GM19468 (cell line): ENCODE measurements around the gene WFIKKN1.

Experiments used
- ATAC-seq: cut with Tn5 transposase; IDR thresholded peaks from one replicate; pipeline ENCODE4 v1.9.1; 2021; ENCODE audit warnings: mild to moderate bottlenecking, moderate library complexity, moderate number of reproducible peaks; ENCODE audit not compliant: unreplicated experiment; ENCODE audit errors: extremely low read depth

The WFIKKN1 gene

GRCh38 chr16:670485-671352 lies 39.9 kb downstream of the WFIKKN1 start:
- no peak for ATAC-seq

DNA sequence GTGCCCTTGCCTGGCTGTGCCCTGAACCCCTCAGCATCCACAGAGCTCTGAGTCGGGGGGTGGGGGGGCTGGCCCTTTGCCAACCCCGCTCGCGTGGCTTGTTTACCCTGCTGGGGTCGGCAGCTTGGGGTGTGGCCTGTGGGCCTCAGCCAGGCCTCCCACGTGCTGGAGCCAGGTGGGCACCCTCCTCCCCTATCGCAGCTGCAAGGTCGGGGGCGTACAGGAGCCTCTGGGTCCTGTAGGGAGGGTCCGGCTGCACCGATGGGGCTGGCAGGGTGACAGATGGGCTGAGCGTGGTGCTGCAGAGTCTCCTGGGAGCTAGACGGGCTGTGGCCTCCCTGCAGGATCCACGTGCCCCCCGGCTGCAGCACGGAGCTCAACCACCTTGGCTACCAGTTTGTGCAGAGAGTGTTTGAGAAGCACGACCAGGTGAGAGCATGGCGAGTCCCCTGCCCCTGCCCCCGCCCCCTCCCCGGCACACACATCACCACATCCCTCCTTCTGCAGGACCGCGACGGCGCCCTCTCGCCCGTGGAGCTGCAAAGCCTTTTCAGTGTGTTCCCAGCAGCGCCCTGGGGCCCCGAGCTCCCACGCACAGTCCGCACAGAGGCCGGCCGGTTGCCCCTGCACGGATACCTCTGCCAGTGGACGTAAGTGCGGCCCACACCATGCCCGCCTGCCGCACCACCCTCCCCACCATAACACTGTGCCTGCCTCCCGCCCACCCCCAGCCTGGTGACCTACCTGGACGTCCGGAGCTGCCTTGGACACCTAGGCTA lies 40.8 kb downstream of the WFIKKN1 start:
- ATAC-seq, result no peak

GRCh38 chr16:672371-672770 lies 41.6 kb downstream of the WFIKKN1 start:
- no peak for ATAC-seq

DNA sequence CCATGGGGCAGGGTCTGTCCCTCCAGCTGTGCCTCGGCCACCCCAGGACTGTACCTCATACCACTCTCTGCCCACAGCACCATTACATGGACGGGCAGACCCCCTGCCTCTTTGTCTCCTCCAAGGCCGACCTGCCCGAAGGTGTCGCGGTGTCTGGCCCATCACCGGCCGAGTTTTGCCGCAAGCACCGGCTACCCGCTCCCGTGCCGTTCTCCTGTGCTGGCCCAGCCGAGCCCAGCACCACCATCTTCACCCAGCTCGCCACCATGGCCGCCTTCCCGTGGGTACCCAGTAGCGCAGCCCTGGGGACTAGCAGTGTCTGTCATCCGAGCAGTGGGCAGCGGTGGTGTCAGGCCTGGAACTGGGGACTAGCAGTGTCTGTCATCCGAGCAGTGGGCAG lies 42.1 kb downstream of the WFIKKN1 start:
- ATAC-seq, result no peak

- ATAC-seq, result no peak
Observed at GRCh38 chr16:673399-673991, 42.7 kb downstream of the WFIKKN1 start.

GRCh38 chr16:674214-674881 lies 43.6 kb downstream of the WFIKKN1 start:
- ATAC-seq, result no peak

DNA sequence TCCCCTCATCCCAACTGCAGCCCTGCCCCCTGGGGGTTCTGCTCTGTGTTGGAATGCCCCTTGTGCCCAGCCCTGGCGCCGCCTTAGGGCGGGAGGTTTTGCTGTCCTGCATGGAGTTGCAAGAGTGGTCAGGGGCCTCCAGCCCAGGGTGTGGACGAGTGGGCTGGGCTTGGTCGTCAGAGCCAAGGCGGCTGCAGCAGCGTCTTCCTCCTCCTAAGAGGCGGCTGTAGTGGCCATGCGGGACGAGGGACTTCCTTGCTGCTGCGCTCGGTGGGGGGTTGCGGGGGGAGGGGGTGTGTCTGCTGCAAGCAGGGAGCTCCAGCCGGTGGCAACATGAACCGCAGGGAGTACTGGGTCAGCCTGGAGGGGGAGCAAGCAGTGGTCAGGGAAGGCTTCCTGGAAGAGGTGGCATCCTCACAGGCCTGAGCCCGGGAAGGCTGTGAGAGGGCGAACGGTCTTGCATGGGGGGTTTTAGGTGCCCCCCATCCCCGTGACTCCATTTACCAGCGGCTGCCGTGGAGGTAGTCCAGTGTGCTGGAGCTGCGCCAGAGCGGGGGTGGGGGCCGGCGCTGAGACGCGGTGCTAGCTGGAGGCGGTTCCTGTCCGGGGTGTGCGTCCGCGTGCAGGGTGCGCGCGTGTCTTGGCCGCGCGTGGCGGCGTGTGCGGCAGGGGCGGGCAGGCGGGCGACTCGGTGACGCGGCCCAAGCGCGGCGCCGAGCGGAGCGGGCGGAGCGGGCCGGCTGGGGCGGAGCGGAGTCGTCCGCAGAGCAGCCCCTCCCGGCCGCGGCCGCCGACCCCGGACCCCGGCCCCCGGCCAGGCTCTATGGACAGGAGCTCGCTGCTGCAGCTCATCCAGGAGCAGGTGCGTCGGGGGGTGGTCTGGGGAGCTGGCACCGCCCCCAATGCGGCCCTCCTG lies 44.4 kb downstream of the WFIKKN1 start, which contains the start of gene RHBDL1:
Gene RHBDL1 (plus strand): TSS at position 704 of the 916 bp plus-strand sequence. CDS start 120 bp downstream, at position 824.
- ATAC-seq, result no peak

DNA sequence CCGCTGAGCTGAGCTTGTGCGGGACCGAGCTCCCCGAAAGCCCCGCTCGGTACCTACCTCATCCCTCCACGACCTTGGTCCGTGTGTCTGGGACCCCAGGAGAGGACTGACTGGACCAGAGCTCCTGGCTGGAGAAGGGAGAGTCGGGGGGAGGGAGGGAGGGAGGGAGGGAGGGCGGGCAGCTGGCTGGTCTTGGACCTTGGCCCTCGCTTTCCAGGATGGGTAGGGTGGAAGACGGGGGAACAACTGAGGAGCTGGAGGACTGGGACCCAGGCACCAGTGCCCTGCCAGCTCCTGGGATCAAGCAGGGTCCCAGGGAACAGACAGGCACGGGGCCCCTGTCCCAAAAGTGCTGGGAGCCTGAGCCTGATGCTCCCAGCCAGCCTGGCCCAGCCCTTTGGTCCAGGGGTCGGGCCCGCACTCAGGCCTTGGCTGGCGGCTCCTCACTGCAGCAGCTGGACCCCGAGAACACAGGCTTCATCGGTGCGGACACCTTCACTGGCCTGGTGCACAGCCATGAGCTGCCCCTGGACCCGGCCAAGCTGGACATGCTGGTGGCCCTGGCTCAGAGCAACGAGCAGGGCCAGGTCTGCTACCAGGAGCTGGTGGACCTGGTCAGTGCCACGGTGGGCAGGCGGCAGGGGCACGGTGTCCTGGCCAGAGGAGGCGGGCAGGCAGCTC lies 45.2 kb downstream of the WFIKKN1 start:
- no peak for ATAC-seq

DNA sequence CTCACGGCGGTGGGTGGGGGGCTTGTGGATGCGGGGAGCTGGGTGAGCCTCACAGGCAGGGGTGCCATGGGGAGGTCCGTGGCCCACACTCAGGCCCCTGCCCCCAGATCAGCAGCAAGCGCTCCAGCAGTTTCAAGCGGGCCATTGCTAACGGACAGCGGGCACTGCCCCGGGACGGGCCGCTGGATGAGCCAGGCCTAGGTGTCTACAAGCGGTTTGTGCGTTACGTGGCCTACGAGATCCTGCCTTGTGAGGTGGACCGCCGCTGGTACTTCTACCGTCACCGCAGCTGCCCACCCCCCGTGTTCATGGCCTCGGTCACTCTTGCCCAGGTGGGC lies 45.7 kb downstream of the WFIKKN1 start:
- no peak for ATAC-seq

GRCh38 chr16:676913-677312 lies 46.1 kb downstream of the WFIKKN1 start:
- ATAC-seq, result no peak

DNA sequence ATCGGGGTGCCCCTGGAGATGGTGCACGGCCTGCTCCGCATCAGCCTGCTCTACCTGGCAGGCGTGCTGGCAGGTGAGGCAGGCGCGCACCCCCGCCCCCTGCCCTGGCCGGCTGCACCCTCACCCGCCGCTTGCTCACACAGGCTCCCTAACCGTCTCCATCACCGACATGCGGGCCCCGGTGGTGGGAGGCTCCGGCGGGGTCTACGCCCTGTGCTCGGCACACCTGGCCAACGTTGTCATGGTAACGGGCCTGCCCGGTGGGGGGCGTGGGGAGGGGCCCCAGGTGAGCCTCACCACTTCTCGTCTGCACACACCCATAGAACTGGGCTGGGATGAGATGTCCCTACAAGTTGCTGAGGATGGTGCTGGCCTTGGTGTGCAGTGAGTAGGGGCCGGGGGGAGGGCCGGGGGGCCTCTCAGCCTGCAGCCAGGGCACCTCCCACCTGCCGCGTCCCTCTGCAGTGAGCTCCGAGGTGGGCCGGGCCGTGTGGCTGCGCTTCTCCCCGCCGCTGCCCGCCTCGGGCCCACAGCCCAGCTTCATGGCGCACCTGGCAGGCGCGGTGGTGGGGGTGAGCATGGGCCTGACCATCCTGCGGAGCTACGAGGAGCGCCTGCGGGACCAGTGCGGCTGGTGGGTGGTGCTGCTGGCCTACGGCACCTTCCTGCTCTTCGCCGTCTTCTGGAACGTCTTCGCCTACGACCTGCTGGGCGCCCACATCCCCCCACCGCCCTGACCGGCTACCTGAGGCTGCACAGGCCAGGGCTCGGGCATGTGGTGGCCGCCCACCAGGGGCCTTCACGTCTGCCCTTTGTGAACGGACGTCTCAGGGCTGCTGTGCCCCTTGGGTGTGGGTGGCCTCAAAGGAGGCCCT lies 46.8 kb downstream of the WFIKKN1 start:
- ATAC-seq, result no peak

DNA sequence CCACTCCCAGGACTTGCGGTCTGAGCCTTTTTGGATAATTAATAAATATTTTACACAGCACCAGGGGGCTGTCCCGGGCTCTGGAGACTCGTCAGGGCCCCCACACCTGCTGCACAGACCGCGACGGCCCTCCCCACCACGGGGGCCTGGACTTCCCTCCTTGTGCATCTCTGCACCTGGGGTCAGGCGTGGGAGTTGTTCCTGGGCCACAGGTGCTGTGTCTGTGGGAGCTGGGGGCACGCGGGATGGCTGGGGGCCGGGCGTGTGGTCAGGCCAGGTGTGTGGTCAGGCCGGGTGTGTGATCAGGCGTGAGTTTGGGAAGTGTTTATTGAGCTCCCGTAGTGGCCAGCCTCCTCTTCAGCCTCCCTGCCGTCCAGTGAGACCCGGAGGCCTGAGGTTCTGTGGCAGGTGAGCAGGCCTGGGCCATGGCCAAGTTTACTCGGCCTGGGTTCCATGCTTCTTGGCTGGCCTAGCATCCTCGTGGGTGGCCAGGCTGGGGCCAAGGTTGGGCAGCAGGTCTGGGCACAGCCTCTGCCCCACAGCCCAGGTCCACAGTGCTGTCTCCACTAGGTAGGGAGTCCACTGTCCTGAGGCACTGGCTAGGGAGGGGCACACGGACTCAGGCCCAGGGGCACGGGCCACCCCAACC lies 47.5 kb downstream of the WFIKKN1 start:
- no peak for ATAC-seq

DNA sequence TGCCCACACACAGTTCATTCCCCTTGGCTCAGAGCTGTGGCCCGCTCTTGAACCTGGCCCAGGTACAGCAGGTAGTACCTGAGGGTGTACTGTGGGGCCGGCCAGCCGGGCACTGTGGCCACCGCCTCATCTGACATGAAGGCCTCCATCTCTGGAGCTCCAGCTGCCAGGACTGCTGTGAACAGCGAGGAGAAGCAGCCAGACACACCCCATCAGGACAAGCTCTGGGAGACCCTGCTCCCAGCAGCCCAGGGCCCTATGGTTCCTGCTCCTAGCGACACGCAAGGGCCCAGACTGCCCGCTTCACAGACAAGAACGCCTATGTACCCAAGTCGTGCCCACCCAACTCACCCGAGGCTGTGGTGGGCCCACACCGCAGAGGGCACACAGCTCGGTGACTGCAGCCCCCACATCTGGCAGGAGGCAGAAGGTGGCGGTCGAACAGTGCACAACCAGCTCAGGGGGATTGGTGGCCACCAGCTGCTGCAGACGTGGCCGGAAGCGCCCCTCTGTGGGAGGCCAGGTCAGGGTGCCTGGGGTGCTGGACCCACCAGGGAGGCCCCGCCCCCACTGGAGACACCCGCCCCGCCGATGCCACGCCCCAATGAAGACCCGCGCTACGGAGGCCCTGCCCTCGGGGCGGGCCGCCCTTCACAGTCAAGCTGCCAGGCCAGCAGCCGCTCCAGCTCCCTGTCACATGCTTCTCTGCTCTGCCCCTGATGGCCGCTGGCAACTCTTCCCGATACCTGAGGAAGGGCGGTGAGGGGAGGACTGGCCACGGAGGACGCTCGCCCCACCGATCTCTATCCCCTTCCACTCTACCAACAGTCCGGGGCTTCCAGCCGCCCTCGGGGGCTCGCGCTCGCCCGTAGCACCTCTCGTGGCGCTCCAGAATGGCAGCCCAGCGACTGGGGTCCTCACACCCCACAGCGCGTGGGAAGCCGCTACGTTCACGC lies 48.4 kb downstream of the WFIKKN1 start:
- ATAC-seq, result no peak

DNA sequence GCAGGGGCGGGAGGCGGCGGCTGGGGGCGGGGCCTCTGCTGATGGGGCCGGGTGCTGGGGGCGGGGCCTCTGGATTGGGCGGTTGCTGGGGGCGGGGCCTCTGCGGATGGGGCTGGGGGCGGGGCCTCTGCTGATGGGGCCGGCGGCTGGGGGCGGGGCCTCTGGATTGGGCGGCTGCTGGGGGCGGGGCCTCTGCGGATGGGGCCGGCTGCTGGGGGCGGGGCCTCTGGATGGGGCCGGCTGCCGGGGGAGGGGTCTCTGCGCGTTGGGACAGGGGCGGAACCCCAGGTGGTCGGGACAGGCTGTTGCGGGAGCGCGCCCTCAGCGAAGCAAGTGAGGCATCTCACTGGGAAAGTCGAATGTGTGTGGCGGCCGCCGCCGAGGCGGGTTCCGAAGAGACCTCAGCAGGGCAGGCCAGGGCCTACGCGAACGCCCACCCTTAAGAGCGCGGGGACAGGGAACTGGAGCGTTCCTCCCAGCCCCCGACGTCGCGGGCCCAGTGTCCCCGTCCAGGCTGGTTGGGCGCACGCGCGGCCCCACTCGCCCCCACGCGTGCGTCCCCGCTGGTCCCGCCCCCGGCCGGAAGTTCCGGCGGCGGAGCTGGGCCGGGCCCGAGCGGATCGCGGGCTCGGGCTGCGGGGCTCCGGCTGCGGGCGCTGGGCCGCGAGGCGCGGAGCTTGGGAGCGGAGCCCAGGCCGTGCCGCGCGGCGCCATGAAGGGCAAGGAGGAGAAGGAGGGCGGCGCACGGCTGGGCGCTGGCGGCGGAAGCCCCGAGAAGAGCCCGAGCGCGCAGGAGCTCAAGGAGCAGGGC lies 49.2 kb downstream of the WFIKKN1 start, which contains the start of gene STUB1:
Gene STUB1 (plus strand): TSS at position 597 of the 811 bp plus-strand sequence. CDS start 116 bp downstream, at position 713.
- ATAC-seq, result no peak

DNA sequence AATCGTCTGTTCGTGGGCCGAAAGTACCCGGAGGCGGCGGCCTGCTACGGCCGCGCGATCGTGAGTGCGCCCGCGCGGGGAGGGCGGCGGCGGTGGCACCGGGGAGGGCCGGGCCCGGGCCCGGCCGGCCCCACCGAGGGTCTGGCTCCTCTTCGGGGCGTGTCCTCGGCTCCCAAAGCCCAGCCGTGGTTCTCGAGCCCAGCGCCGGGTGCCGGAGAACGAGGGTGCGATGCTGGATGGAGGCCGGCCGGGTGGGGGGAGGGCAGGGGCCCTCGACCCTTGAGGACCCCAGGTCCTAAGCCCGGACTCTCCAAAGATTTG lies 49.8 kb downstream of the WFIKKN1 start:
- ATAC-seq, result no peak
